Sciatic nerve (tissue), 2 donors: ENCODE measurements around the gene RGS3. TPM values are rescaled to one million over a fixed set of nuclear protein-coding genes. Genes with fewer than 3 reads are reported as not detected.

Experiments used
- ATAC-seq: fragments of 200-7000 bp; cut with Tn5 transposase; one replicate; pipeline ENCODE4 v1.9.1; 2020; ENCODE audit warnings: mild to moderate bottlenecking, moderate library complexity
- DNase-seq: peaks from one replicate; pipeline ENCODE4 v3.0.0-alpha.2; 2020; ENCODE audit warnings: low spot score
- intact Hi-C: fragments of 100-400 bp; cut with DNase I; formaldehyde crosslinking; loops from one replicate; pipeline ENCODE4 v1.14.2; 2022
- total RNA-seq: library from RNA; stranded (reverse); fragmentation: NEBNext Ultra II Directional; extraction: Animal tissue kit (Norgen Biotek cat#: 25700); gene quantifications from one replicate; pipeline ENCODE4 v1.2.1, GENCODE V29; 2021
- donor health status: DM: no; HTN: no; CAD: no.
- donor health status: DM: no; HTN: no; CAD: no.

The RGS3 gene
- total RNA-seq, 1 donor from 2014 or later = 43.1 TPM

DNA sequence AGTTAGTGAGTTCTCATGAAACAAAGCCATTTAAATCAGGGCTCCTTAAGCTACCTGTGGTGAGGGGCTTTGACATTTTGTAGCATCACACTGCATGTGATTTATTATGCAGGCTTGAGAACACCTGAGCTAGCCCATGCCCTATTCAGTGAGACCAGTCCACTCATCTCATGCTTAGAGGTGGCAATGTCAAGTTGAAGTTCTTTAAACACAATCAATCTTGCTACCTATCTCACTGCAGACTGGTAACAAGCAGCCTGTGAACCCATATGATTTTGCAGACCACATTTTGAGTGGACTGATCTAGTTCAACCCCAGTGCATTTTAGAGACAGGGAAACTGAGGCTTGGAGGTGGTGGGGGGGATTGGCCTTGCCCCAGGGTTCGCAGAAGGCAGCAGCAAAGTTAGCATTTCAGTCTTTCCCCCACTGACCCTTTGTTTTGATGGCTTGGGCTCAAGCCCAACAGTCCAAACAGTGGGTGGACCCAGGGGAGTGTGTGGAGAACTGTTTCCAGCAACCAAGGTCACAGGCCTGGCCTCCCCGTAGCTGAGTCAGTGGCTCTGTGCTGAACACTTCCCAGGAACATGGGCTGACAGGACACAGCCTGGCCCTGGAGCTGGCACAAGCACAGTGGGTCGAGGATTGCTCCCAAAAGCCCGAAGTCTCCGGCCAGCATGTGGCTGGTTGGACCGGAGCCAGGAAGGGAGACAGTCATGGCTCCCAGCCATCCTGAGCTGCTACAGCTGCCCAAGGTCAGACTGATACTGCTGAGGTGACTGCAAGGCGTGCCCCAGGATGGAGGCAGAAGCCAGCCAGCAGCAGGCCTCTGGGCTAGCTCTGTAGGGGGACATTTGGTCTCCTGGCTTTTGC, 95.3 kb downstream of the RGS3 start:
- intact Hi-C loops = no loop called here

DNA sequence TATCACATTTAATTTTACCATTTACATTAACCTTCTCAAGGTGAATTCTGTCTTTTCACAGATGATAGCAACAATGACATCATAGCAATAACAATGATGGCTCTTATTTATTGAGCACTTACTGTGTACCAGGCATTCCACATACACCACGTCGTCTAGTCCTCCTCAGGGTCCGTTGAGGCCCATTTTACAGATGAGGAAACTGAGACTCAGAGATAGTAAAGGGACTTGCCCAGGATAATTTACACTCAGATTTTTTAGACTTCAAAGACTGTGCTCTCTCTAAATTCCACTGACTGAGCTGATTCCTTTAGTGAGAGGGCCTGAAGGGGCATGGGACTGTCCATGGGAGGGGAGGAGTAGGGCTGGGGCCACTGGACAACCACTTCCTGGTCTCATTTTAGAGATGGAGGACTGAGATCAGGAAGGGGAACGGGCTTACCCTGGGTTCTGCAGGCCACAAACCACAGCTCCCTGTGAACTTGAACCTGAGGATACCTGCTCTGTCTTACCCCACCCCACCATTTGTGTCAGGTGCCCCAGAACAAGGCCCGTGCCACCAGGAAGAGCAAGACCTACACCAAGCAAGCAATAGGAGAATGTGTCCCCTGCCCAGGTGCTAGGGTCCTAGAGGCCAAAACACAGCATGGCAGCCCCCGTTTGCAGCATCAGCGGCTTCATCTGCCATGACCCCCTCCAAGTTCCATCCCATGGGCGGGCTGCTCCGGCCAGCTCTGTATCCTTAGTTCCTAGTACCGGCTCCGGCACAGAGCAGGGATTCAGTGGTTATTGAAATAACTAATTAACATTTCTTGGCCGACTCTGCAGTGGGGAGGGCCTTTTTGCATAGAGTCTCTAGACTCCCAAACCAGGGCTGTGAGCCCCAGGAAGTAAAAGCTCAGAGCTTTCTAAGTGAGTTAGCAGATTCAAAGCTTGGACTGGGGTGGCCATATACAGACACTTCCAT, 96.6 kb downstream of the RGS3 start:
- intact Hi-C loops = no loop called here
- ATAC-seq = no peak
- peak; percentile 36 for DNase-seq

More for the DNA sequence above, 95.3 kb downstream of the RGS3 start:
- ATAC-seq (peak; percentile 90), DNase-seq (peak; percentile 66)

DNA sequence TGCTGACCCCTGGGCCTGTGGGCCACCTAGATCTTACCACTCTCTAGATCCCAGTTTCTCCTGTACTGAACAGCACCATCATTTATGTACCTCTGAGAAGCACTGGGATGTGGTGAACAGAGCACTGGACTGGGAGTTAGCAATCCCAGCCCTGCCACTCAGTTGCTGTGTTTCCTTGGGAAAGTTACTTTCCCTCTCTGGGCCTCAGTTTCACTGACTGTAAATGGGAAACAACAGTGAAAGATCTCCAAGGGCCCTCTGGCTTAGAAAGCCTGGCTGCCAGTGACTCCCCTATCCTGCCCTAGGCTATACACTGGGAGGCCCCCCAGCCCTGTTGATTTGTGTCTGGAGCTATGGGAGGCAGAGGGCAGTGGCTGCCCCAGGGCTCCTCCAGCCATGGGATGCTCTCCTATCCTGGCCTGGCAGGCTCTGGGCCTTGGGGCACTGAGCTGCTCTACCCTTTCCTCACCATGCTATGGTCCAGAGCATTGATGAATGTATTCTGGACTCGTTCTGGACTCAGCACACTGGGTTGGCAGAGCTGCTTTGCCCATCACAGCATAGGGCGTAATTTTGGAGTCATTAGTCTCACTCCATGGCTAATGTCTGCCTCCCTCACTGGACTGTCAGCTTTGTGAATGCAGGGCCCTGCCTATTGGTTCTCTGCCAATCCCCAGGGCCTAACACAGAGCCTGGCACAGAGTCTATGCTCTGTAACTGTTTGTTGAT, 99.3 kb downstream of the RGS3 start:
- peak; percentile 42 for DNase-seq
- no peak for ATAC-seq
- intact Hi-C loops = no loop called here

DNA sequence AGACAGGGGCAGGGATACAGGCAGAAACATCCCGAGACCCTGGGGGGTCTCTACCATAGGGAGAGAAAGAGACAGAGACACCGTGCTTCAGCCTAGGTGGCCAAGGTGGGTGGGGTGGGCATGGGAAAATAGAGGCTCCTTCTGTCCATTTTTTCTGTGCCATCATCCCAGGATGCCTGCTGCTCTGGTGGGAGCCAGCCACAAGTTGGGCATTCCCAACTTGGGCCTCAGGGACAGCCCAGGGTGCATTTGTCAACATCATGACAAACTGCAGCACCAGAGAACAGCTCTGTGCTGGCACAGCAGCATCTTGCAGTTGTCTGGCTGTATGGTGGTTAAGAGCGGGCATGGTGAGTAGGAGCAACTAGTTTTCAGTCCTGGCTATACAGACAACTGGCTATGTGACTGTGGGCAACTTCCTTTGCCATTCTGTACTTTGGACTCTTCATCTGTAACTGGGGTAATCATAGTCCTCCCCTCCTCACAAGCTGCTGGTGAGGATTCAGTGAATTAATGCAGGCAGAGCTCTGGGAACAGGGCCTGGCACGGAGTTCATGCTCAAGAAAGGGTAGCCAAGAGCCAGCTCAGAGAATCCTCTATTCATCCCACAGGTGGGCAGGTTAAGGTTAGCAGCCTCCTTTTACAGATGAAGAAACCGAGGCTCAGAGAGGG, 100.4 kb downstream of the RGS3 start:
- ATAC-seq = no peak
- DNase-seq = peak; percentile 35
- intact Hi-C loops = no loop called here

DNA sequence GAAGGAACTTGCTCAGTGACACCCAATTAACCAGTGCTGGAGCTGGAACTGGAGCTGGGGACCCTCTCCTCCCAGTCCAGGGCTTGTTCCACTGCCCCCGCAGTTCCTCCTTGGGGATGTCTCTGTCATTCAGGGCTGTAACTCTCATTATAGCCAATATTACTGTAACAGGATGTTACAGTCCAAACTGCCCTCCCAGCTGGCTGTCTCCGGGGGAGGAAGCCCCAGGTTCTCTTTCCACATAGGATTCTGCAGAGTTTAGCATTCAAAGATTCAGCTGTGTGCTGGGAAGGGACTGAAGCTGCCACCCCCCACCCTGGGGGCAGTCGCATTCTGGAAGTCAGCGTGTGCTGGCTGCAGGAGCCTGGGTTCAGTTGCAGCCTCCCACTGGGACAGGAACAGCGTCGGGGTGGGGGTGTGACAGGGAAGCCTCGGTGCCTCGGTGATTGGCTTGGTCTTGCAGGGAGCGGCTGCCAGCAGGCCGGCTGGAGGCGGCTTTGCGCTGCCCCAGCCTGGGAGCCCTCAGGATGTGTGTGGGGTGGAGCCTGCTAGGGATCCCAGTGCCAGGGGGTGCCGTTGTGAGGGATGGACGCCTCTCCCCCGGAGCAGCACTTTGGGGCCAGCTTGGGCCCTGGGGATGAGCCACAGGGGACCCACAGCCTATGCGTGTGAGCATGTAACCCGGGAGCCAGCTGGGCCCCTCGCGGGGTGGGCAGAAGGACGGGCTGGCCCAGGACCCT, 101.1 kb downstream of the RGS3 start:
- intact Hi-C loops = no loop called here
- ATAC-seq (peak; percentile 82), DNase-seq (peak; percentile 69)

DNA sequence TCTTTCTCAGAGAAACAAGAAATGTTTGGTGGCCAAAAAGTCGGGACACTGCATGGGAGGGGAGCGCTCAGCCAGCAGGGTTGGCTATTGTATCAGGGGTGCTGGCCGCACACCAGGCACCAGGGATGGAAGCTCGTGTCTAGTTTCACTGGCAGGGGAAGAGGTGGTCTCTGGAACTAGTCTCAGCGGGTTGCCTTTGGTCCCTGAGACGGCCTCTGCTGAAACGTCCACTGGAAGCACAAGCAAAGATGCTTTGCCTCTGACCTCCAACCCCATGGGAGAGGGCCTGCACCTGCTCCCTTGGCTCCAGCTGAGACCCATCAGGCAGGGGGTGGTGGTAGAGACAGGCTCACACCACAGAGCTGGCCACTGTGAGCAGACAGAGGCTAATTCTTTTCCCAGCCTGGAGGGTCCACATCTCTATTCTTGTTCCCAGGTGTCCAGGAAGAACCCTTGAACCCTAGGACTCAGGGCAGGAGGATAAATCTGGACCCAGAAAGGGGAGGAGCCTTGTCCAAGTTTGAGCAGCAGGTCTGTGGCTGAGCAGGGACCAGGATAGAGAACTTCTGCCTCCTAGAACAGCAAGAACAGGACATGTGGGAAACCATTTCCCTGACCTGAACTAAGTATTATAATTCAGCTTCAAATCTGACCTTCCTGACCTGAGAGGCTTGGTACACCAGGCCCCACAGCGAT, 102.6 kb downstream of the RGS3 start:
- peak; percentile 42 for DNase-seq
- ATAC-seq = no peak
- intact Hi-C loops = no loop called here

DNA sequence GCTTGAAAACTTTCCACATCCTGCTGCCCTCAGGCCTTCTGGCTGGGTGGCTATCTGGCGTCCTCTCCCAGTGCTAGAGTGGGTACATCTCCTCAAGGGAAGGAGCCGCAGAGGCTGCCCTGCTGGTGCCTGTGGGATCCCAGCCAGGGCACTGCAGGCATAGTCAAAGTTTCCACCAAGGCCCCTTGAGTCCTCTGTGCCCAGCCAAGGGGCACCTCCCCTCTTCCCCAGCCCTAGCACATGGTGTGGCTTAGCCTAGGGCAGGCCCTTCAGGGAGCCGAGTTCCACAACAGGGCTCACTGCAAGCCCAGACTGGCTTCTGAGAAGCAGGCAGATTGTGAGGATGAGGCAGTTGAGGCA, 103.2 kb downstream of the RGS3 start:
- intact Hi-C loops = no loop called here
- ATAC-seq = peak; percentile 4
- DNase-seq = peak; percentile 40

DNA sequence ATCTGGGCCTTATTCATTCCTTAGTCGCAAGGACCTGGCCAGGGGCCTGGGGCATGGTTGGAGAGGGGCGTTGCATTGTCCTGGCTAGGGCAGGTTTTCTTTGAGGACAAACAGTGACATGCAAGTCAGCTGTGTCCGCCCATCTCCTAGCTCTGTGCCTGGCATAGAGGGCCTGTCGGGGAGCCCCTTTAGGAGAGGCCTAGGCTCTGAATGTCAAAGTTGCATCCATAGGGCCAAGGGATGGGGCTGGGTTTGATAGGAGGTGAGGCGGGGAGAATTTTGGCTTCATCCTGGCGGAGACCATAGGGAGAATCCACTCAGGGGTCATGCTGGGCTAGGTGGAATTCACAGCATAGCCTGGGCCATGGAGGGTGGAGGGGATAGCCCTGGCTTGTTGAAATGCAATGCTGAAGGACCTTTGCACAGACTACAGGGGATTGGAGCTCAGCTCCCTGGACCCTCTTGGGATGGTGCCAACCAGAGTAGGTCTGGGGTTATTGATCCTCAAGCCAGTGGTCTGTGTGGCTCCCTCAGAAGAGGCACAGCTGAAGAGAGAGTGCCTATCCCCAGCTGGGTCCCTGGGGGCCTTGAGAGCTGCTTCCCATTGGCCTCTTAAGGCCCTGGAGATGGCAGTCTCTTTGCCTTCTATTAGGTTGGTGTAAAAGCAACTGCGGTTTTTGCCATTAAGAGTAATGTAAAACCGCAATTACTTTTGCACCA, 104.0 kb downstream of the RGS3 start:
- intact Hi-C loops = no loop called here
- DNase-seq (no peak), ATAC-seq (no peak)

DNA sequence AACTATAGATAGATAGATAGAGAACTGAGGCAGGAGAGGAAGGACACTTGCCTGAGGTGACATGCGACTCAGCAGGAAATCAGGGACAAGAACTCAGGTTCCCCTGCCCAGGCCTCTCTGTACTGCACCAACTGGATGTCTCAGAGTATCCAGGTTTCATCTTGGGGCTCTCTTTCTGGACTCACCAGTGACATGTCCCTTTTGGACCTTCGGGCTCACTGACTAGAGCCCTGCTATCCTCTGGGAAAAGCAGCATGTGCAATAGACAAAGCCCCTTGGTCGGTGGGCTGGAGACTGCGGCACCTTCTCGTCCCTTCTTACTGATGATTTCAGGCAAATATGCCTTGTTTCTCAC, 104.5 kb downstream of the RGS3 start:
- intact Hi-C loops = no loop called here

DNA sequence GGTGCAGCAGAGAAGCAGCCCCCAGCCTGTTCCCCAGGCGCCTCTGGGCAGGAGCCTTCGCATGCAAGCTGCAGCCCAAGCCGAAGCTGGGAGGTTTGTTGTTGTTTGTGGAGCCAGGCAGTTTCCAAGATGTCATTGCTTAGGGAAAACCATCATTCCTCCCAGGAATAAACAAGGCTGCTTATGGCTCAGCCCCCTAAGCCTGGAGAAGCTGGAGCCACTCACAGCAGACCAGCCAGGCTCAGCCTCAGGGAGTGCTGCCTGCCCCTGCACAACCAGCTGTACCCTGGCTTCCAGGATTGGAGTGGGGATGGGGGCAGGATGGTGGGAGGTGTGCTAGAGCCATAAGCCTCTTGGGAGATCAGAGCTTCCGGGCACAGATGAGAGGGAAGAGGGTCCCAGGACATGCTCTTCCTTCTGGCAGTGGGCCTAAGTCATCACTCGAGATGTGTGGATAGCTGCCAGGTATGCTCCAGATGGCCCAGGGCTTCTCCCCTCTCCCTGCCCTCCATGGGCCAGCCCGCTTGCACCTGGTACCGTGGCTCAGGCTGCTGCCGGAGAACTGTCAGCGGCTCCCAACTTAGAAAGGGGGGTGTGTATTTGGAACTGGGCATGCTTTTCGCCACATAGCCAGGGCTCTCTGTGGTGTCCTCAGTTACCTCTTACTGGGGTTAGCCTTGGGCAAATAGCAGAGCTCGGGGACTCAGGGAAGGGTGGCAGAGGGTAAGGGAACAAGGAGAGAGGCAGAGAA, 105.2 kb downstream of the RGS3 start:
- intact Hi-C loops = no loop called here
- ATAC-seq = no peak
- DNase-seq = no peak

More for the DNA sequence above, 104.5 kb downstream of the RGS3 start:
- no peak for ATAC-seq
- DNase-seq = no peak

DNA sequence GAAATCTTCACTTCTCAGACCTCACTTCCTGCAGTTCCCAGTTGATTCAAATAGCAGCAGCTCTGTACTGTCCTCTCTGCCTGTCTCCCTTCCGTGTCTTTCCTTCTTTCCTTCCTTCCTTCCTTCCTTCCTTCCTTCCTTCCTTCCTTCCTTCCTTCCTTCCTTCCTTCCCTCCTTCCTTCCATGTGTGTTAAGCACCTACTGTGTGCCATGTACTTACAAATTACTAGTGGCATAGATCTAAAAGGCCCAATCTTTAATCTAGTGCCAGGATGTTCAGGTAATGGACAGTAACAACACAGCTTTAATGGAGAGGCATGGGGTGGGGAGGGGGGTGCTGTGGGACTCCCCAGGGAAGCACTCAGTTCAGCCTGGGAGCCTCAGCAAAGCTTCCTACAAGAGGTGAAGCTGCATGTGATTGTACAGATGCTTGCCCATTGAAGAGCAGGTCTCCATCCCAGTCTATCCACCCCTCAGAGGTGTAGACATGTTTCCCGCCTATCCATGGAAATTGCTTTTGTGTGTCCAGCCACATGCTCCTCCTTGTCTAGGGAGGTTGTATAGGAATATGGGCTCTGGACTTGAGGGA, 106.0 kb downstream of the RGS3 start:
- ATAC-seq = no peak
- intact Hi-C loops = no loop called here
- DNase-seq = no peak

DNA sequence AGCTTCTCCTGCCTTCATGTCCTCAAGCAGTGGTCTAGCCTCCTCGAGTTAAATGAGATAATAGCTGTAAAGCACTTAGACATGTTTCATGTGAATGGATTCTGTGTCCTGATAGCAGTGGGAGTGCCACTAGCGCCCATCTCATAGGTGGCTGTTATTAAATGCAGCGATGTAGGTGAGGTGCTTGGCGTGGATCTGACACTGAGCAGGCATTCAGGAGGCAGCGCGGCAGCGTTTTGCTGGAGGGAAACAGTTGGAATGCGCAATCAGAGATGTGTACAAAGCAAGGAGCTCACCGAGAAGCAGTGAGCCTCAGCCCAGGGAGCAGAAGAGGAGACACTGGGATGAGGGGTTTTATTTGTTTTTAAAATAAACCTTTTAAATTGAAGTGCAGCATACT, 106.6 kb downstream of the RGS3 start:
- ATAC-seq (no peak), DNase-seq (no peak)
- intact Hi-C loops = no loop called here

DNA sequence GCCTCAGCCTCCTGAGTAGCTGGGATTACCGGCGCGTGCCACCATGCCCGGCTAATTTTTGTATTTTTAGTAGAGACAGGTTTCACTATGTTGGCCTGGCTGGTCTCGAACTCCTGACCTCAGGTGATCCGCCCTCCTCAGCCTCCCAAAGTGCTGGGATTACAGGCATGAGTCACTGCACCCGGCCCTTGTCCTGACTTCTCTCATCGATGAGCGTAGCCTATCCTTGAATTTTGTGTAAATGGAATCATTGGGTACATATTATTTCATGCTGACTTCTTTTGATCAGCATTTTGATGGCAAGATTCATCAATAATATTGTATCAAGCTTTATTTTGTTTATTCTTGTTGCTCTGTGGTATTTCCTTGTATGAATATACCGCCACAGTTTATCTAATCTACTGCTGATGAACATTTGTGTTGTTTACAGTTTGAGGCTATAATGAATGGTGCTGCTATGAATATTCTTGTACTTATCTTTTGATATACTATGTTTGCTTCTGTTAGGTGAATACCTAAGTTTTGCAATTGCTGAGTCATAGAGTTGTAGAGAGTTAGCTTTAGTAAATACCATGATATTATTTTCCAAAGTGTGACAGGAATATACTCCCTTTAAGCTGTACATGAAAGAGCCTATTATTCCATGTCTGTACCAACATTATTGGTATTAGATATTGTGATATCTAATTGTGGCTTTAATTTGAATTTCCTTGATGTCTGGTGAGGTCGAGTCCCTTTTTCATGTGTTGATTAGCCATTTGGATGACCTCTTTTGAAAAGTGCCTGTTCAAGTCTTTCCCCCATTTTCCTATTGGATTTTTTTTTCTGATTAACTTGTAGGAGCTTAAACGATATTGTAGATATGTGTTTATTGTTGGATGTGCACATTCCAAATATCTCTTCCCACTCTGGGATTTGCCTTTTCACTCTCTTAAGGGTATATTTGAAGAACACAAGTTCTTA, 107.5 kb downstream of the RGS3 start:
- ATAC-seq (no peak), DNase-seq (peak; percentile 15)
- intact Hi-C loops = no loop called here

DNA sequence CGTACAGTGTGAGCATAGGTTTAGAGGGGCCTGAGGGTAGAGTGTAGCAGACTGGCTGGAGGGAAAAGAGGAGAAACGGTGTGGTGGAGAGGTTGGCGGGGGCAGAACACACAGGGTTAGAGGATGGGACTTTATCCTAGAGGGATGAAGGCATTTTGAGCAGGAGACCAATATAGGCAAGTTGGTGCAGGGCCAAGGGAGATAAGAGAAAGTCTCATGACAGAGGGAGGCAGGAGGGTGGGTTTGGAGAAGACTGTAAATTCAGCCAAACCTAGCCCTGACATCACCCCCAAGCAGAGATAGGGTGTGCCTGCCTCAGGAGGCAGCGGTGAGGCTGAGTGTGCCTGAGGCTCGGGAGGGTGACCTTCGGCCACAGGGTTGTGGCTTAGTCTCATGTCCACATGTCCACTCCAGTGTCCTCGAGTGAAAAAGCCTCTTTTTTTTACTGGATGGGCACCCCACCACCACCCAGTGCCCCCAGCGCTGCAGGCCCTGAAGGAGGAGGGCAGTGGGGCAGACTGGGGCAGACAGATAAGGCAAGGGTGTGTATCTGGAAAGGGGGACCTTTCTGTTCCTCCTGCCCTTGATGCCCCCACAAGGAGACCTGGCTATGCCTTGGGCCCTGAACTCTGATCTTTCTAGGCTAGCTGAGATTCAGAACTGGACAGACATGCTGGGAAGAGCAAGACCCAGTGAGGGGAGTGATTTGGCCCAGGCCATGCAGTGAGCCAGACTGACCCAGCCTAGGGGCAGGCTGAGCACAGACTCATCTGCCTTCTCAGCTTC, 108.7 kb downstream of the RGS3 start:
- DNase-seq = peak; percentile 35
- intact Hi-C loops = no loop called here

More for the DNA sequence above, 108.7 kb downstream of the RGS3 start:
- ATAC-seq = no peak
